Measurements from ENCODE around the gene SEC14L2. TPM values are rescaled to one million over a fixed set of nuclear protein-coding genes. Genes with fewer than 3 reads are reported as not detected.

SEC14L2 gene
- total RNA-seq, 1 experiment from 2014 or later = 3.9 TPM

- H3K36me3 Mint-ChIP-seq = no peaks in the 10 kb centered on the region
- ChIA-PET CTCF (interaction anchor here (1.2 to 2.4 kb wide), 3 partner anchors 14 to 85 kb away, joined by 3 to 11 read pairs (median 4); partner anchors contain the start of gene RNF215), POLR2A (no interaction called here)
- 0 out of 2 replicates have a peak, but pooled peaks cover 3% of the 10 kb centered on the region for H3K4me1 Mint-ChIP-seq
- H3K9me3 Mint-ChIP-seq = no peaks in the 10 kb centered on the region
- no peak for TF ChIP-seq TCF7 (CRISPR knock-in tag; IDR thresholded peaks at IDR 0.05; ENCODE audit: low read depth)
- no peak for TF ChIP-seq USF1 (CRISPR knock-in tag; IDR thresholded peaks at IDR 0.05)
- no peak for TF ChIP-seq MAX (CRISPR knock-in tag; IDR thresholded peaks at IDR 0.05)
- TF ChIP-seq ZBTB21 (CRISPR knock-in tag; IDR thresholded peaks at IDR 0.05; ENCODE audit: borderline replicate concordance) = no peak
- no peak for TF ChIP-seq SOX15 (CRISPR knock-in tag; IDR thresholded peaks at IDR 0.05)
- no peak for TF ChIP-seq ATF1 (CRISPR knock-in tag; IDR thresholded peaks at IDR 0.05)
- TF ChIP-seq OVOL2 (CRISPR knock-in tag; IDR thresholded peaks at IDR 0.05; ENCODE audit: borderline replicate concordance) = no peak
- no peaks in the 10 kb centered on the region for H3K27me3 Mint-ChIP-seq (ENCODE audit: low read depth)
- DNase-seq (ENCODE audit: low spot score) = no peak
- H3K27ac Mint-ChIP-seq = no peak overlapping the region
- ATAC-seq = no peak
- no peak overlapping the region for H3K4me3 Mint-ChIP-seq
Observed at GRCh38 chr22:30372915-30373314, 23.9 kb upstream of the SEC14L2 start.

GRCh38 chr22:30373331-30374325, 23.2 kb upstream of the SEC14L2 start:
- no peaks in the 10 kb centered on the region for H3K27me3 Mint-ChIP-seq (ENCODE audit: low read depth)
- no peak for ATAC-seq
- H3K9me3 Mint-ChIP-seq = no peaks in the 10 kb centered on the region
- H3K36me3 Mint-ChIP-seq = no peaks in the 10 kb centered on the region
- DNase-seq (ENCODE audit: low spot score) = no peak
- H3K4me3 Mint-ChIP-seq = no peak overlapping the region
- POLR2A ChIA-PET = interaction anchor here (0.6 to 1.8 kb wide), 3 partner anchors 10 to 85 kb away, joined by 3 to 6 read pairs (median 4); partner anchors contain the start of genes CASTOR1, CCDC157 and SF3A1
- CTCF ChIA-PET = interaction anchor here (0.8 to 2.9 kb wide), 7 partner anchors 11 to 86 kb away, joined by 3 to 14 read pairs (median 6); partner anchors contain the start of gene RNF215
- 0 out of 2 replicates have a peak, but pooled peaks cover 3% of the 10 kb centered on the region for H3K4me1 Mint-ChIP-seq
- H3K27ac Mint-ChIP-seq = no peak overlapping the region
- TF ChIP-seq SOX15 (CRISPR knock-in tag; IDR thresholded peaks at IDR 0.05) (no peak), KAT7 (CRISPR knock-in tag; IDR thresholded peaks at IDR 0.05; ENCODE audit: borderline replicate concordance) (no peak), ZNF532 (CRISPR knock-in tag; IDR thresholded peaks at IDR 0.05; ENCODE audit: borderline replicate concordance) (no peak), ZNF396 (CRISPR knock-in tag; IDR thresholded peaks at IDR 0.05; ENCODE audit: borderline replicate concordance) (no peak), MXD4 (CRISPR knock-in tag; IDR thresholded peaks at IDR 0.05; ENCODE audit: borderline replicate concordance) (no peak), ERG (CRISPR knock-in tag; IDR thresholded peaks at IDR 0.05) (no peak), TEAD1 (CRISPR knock-in tag; IDR thresholded peaks at IDR 0.05) (no peak), PRRX2 (CRISPR knock-in tag; IDR thresholded peaks at IDR 0.05) (no peak), USF2 (CRISPR knock-in tag; IDR thresholded peaks at IDR 0.05) (no peak), TCF7 (CRISPR knock-in tag; IDR thresholded peaks at IDR 0.05; ENCODE audit: low read depth) (no peak)
